A549 (cell line): ENCODE results near the gene TMEM37. TPM values are rescaled to one million over a fixed set of nuclear protein-coding genes. Genes with fewer than 3 reads are reported as not detected.

ENCODE experiments used
- ATAC-seq, 2 experiments: fragments of 200-7000 bp in 1 of 2; fragments of >200 bp in 1 of 2; cut with Nextera tagmentation in 1 of 2; cut with Tn5 transposase in 1 of 2; 3 replicates each; pipeline versions ENCODE4 v1.8.0 to v1.9.1; 2018 to 2020; ENCODE audit warnings: mild to moderate bottlenecking in 1 of 2, moderate library complexity in 1 of 2
- CTCF ChIA-PET: fragments of 300-600 bp; sonication (Branson Sonifier 250); formaldehyde crosslinking; extraction: SDS; loops from one replicate; lab custom pipeline; 2021; ENCODE audit warnings: antibody characterized with exemption, inconsistent platforms; lab: Yijun Ruan, JAX
- POLR2A ChIA-PET: fragments of 350-600 bp; formaldehyde crosslinking; extraction: SDS; loops from one replicate; lab custom pipeline; 2021; ENCODE audit warnings: antibody characterized with exemption, inconsistent platforms; lab: Yijun Ruan, JAX
- DNase-seq, 2 experiments: peaks; one replicate each; pipeline versions ENCODE4 v3.0.0 to v3.0.0-alpha.2; 2011 to 2016; ENCODE audit warnings: low read depth in 1 of 2, low spot score in 1 of 2
- FAIRE-seq: peaks from 2 replicates; lab custom pipeline; 2011; peaks lifted over from hg19 to GRCh38; lab: Jason Lieb, UNC
- H3K27ac ChIP-seq, 2 experiments: fragments of >200 bp; sonication (Bioruptor Twin); formaldehyde crosslinking; 3 replicates each; pipeline ENCODE4 v1.5.1; 2016 to 2017
- H3K4me1 ChIP-seq: fragments of >200 bp; sonication (Bioruptor Twin); formaldehyde crosslinking; 3 replicates; pipeline ENCODE4 v1.6.1; 2016
- H3K4me2 ChIP-seq: fragments of >200 bp; sonication (Bioruptor Twin); formaldehyde crosslinking; 3 replicates; pipeline ENCODE4 v1.6.1; 2016
- H3K4me3 ChIP-seq: fragments of >200 bp; sonication (Bioruptor Twin); formaldehyde crosslinking; 3 replicates; pipeline ENCODE4 v1.5.1; 2016
- H3K9me3 ChIP-seq: fragments of >200 bp; sonication (Bioruptor Twin); formaldehyde crosslinking; 3 replicates; pipeline ENCODE4 v1.6.1; 2016
- CBX2 ChIP-seq: fragments of 200-600 bp; sonication (generic); IDR thresholded peaks from 2 replicates; pipeline ENCODE4 v1.6.1; 2016; ENCODE audit warnings: low read depth, mild to moderate bottlenecking, borderline replicate concordance
- CEBPB ChIP-seq, 2 experiments: fragments of >200 bp in 1 of 2; sonication (Bioruptor Twin) in 1 of 2; formaldehyde crosslinking in 1 of 2; IDR thresholded peaks; 2 replicates each; pipeline ENCODE4 v1.6.1; 2012 to 2016
- EHF ChIP-seq: fragments of 250-450 bp; sonication (Bioruptor Pico); IDR thresholded peaks from 2 replicates; pipeline ENCODE4 v1.5.0; 2020; ENCODE audit warnings: mild to moderate bottlenecking
- HOXB5 ChIP-seq: fragments of 250-450 bp; sonication (Bioruptor Pico); IDR thresholded peaks from 2 replicates; pipeline ENCODE4 v1.5.0; 2020; ENCODE audit warnings: mild to moderate bottlenecking, moderate library complexity
- MYC ChIP-seq: IDR thresholded peaks from 2 replicates; pipeline ENCODE4 v1.6.1; 2012; ENCODE audit warnings: mild to moderate bottlenecking, inconsistent platforms, low read length, improper control_type of control experiment, borderline replicate concordance
- POLR2AphosphoS2 ChIP-seq: conservative IDR thresholded peaks from 2 replicates; pipeline ENCODE4 v1.6.1; 2012; ENCODE audit warnings: low read length, improper control_type of control experiment, inconsistent platforms
- SMC3 ChIP-seq: fragments of >200 bp; sonication (Bioruptor Twin); formaldehyde crosslinking; IDR thresholded peaks from 3 replicates; pipeline ENCODE4 v1.6.1; 2018; ENCODE audit warnings: inconsistent platforms
- TFCP2L1 ChIP-seq: fragments of 250-450 bp; sonication (Bioruptor Pico); IDR thresholded peaks from 2 replicates; pipeline ENCODE4 v1.5.0; 2021; ENCODE audit warnings: mild to moderate bottlenecking
- TP53 ChIP-seq: fragments of 250-450 bp; sonication (Bioruptor Pico); IDR thresholded peaks from 2 replicates; pipeline ENCODE4 v1.5.0; 2021; ENCODE audit warnings: mild to moderate bottlenecking, moderate library complexity
- WGBS: methylation state at CpG from one replicate; pipeline ENCODE4 v1.1.6; 2017; ENCODE audit errors: missing lambda C conversion rate; 5-methylcytosine and 5-hydroxymethylcytosine counted together
- polyA plus RNA-seq, 4 experiments: library from polyadenylated mRNA; depleted of rRNA in 3 of 4; stranded (reverse); fragments of >200 nt; fragmentation: RNase III in 1 of 4; extraction: RNeasy Plus Mini Kit Qiagen cat#74134 plus additional on column Dnase treatment in 1 of 4; gene quantifications; 2 replicates in 3 of 4; 3 replicates in 1 of 4; pipeline ENCODE4 v1.2.3, GENCODE V29; 2011 to 2017
- TF ChIP-seq, protein P1 (sequence below): fragments of 250-450 bp; sonication (Bioruptor Pico); IDR thresholded peaks from 2 replicates; pipeline ENCODE4 v1.5.0; 2021; ENCODE audit warnings: mild to moderate bottlenecking, moderate library complexity, borderline replicate concordance
- TF ChIP-seq, protein P2 (sequence below): fragments of >200 bp; sonication (Bioruptor Twin); formaldehyde crosslinking; IDR thresholded peaks from 3 replicates; pipeline ENCODE4 v1.6.1; 2016
- TF ChIP-seq, protein P3 (sequence below): IDR thresholded peaks from 2 replicates; pipeline ENCODE4 v1.6.1; 2012
- TF ChIP-seq, protein P4 (sequence below): fragments of >200 bp; sonication (Bioruptor Twin); formaldehyde crosslinking; IDR thresholded peaks from 2 replicates; pipeline ENCODE4 v1.6.1; 2016
- TF ChIP-seq, protein P5 (sequence below): IDR thresholded peaks from 2 replicates; pipeline ENCODE4 v1.6.1; 2012; ENCODE audit warnings: low read depth, borderline replicate concordance

Gene TMEM37
- polyA plus RNA-seq, 2 of the 4 experiments (the other 2 are of a cell fraction) = 5.1 to 7.5 TPM

DNA sequence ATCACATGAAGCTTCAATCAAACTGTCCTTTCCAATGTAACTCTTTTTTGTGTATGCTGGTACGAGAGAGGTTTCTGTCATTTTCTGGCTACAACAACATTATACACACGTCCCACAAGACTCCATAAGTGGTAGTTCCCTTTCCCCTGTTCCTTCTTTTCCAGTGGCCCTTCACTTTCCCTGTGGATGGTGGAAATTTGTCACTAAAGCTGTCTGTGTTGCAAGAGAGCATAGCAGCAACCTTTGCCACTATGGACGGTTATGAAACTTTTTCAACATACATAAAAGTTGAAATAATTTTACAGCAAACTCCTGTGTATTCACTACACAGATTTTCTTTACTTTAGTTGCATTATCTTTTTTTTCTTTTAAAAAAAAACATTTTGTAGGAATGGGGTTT is 46.2 kb upstream of the TMEM37 start:
- H3K27ac ChIP-seq = no peak overlapping the region
- no peaks in the 10 kb centered on the region for H3K9me3 ChIP-seq
- 71% methylated on average over 3 of the region's 3 CpGs for WGBS
- POLR2A ChIA-PET = no interaction called here
- H3K4me2 ChIP-seq = no peak overlapping the region
- DNase-seq (no peak), ATAC-seq (no peak)
- no peak overlapping the region for H3K4me3 ChIP-seq
- H3K4me1 ChIP-seq = peaks cover 5% of the 10 kb centered on the region; the same call in 1 of the 3 replicates
- TF ChIP-seq, protein P1, sequence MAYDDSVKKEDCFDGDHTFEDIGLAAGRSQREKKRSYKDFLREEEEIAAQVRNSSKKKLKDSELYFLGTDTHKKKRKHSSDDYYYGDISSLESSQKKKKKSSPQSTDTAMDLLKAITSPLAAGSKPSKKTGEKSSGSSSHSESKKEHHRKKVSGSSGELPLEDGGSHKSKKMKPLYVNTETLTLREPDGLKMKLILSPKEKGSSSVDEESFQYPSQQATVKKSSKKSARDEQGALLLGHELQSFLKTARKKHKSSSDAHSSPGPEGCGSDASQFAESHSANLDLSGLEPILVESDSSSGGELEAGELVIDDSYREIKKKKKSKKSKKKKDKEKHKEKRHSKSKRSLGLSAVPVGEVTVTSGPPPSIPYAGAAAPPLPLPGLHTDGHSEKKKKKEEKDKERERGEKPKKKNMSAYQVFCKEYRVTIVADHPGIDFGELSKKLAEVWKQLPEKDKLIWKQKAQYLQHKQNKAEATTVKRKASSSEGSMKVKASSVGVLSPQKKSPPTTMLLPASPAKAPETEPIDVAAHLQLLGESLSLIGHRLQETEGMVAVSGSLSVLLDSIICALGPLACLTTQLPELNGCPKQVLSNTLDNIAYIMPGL = no peak
- TF ChIP-seq SMC3 = no peak
- no peak for TF ChIP-seq TP53
- no peak for TF ChIP-seq POLR2AphosphoS2
- TF ChIP-seq, all 56 proteins: peak for 0
- no peak for FAIRE-seq
- CTCF ChIA-PET = interaction anchor here (0.8 to 1.6 kb wide), 2 partner anchors 13 to 23 kb away, joined by 4 read pairs; no protein-coding TSS in a partner anchor

DNA sequence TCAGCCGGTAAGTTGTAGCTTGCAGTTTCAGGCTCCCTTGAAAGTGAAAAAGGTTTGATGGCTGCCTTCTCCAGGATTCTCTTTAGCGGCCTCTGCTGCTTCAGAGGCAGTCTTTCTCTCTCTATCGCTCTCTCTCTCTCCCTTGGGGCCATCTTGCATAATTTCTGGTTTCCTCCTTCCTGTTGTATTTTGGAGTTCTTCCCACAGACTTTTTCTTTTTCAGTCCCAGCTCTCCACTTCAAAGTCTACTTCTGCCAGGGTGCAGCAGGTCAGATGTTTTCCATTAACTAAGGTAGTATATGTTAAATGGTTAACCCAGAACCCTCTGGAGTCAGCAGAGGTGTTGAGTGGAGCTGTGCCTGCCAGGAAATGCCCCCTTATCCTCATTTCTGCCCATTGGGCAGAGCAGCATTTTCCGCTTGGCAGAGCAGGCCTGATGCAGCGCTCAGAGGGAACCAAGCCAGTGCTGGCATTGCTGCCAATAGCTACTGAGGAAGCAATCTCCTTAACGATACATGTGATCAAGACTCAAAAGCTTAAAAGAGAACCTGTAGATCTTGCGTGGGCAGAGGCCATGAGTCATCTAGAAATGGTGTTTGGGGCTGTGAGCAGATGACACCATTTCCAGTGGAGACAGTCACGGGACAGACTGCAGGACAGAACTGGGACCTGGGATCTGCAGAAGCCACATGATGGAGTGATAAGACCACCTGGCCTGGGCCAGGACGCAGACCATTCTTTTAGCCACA is 44.1 kb upstream of the TMEM37 start:
- WGBS = 76% methylated on average over 9 of the region's 9 CpGs

DNA sequence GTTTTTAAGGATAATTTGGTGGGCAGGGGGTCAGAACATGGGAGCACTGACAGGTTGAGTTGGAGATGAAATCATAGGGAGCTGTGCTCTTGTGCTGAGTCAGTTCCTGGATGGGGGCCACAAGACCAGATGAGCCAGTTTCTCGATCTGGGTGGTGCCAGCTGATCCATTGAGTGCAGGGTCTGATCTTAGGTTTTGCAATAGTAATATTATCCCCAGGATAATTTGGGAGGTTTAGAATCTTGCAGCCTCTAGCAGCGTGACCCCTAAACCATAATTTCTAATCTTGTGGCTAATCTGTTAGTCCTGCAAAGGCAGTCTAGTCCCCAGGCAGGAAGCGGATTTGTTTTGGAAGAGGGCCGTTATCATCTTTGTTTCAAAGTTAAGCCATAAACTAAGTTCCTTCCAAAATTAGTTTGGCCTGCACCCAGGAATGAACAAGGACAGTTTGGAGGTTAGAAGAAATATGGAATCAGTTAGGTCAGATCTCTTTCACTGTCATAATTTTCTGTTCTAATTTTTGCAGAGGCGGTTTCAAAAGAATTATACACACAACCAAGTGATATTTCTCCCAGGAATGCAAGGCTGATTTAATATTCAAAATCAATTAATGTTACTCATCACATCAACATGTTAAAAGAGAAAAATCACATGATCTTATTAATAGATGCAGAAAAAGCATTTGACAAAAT is 41.9 kb upstream of the TMEM37 start:
- H3K4me3 ChIP-seq = no peak overlapping the region
- H3K4me1 ChIP-seq = peaks cover 5% of the 10 kb centered on the region; the same call in 1 of the 3 replicates
- no peak overlapping the region for H3K4me2 ChIP-seq
- FAIRE-seq (no peak), ATAC-seq (no peak), DNase-seq (no peak)
- 69% methylated on average over 5 of the region's 5 CpGs for WGBS
- no peak overlapping the region for H3K27ac ChIP-seq
- H3K9me3 ChIP-seq = no peaks in the 10 kb centered on the region
- POLR2A ChIA-PET = no interaction called here
- no peak for TF ChIP-seq HOXB5 (CRISPR knock-in tag)
- TF ChIP-seq, protein P2, sequence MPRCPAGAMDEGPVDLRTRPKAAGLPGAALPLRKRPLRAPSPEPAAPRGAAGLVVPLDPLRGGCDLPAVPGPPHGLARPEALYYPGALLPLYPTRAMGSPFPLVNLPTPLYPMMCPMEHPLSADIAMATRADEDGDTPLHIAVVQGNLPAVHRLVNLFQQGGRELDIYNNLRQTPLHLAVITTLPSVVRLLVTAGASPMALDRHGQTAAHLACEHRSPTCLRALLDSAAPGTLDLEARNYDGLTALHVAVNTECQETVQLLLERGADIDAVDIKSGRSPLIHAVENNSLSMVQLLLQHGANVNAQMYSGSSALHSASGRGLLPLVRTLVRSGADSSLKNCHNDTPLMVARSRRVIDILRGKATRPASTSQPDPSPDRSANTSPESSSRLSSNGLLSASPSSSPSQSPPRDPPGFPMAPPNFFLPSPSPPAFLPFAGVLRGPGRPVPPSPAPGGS = no peak
- TF ChIP-seq, protein P3, sequence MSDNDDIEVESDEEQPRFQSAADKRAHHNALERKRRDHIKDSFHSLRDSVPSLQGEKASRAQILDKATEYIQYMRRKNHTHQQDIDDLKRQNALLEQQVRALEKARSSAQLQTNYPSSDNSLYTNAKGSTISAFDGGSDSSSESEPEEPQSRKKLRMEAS = no peak
- no peak for TF ChIP-seq TFCP2L1 (CRISPR knock-in tag)
- TF ChIP-seq, protein P4, sequence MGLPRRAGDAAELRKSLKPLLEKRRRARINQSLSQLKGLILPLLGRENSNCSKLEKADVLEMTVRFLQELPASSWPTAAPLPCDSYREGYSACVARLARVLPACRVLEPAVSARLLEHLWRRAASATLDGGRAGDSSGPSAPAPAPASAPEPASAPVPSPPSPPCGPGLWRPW = no peak
- CTCF ChIA-PET = interaction anchor here (1.0 to 2.3 kb wide), 3 partner anchors 9 to 86 kb away, joined by 3 to 8 read pairs (median 5); no protein-coding TSS in a partner anchor

More for the DNA sequence above, 44.1 kb upstream of the TMEM37 start:
- TF ChIP-seq CBX2 (no peak), MYC (no peak), CEBPB (IDR thresholded peaks at IDR 0.05) (peak in 1 of 2 experiments; percentile 6; a peak in 1 of 4 replicates), EHF (no peak)
- TF ChIP-seq, protein P5, sequence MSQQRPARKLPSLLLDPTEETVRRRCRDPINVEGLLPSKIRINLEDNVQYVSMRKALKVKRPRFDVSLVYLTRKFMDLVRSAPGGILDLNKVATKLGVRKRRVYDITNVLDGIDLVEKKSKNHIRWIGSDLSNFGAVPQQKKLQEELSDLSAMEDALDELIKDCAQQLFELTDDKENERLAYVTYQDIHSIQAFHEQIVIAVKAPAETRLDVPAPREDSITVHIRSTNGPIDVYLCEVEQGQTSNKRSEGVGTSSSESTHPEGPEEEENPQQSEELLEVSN = no peak
- TF ChIP-seq, all 56 proteins: peak for 1
- POLR2A ChIA-PET = no interaction called here
- H3K9me3 ChIP-seq = no peaks in the 10 kb centered on the region
- CTCF ChIA-PET = interaction anchor here (1.0 to 1.5 kb wide), 3 partner anchors 78 to 100 kb away, joined by 3 to 5 read pairs (median 3); no protein-coding TSS in a partner anchor
- DNase-seq (peak in 1 of 2 experiments; percentile 21), ATAC-seq (peak in 1 of 2 experiments; percentile 49; a peak in 2 of 6 replicates), FAIRE-seq (no peak)
- no peak overlapping the region for H3K4me2 ChIP-seq
- no peak overlapping the region for H3K27ac ChIP-seq
- no peak overlapping the region for H3K4me3 ChIP-seq
- peaks cover 5% of the 10 kb centered on the region; the same call in 1 of the 3 replicates for H3K4me1 ChIP-seq
